MM.1S (cell line): ENCODE data around the gene RPP38.

Experiments used
- DNase-seq: peaks from one replicate; pipeline ENCODE4 v3.0.0-alpha.2; 2015
- H2AFZ ChIP-seq: fragments of 300-600 bp; sonication (generic); 2 replicates; pipeline ENCODE4 v1.6.0; 2016; ENCODE audit warnings: antibody characterized with exemption, low read length
- H3F3A ChIP-seq: fragments of 300-600 bp; sonication (generic); 2 replicates; pipeline ENCODE4 v1.6.1; 2016; ENCODE audit warnings: mild to moderate bottlenecking, antibody characterized with exemption, low read length, moderate library complexity, mixed read lengths; ENCODE audit not compliant: insufficient read depth
- H3K27ac ChIP-seq: fragments of 300-600 bp; sonication (generic); 2 replicates; pipeline ENCODE4 v1.5.1; 2016; ENCODE audit warnings: mild to moderate bottlenecking, low read length
- H3K27me3 ChIP-seq: fragments of 300-600 bp; sonication (generic); replicated peaks from 2 replicates; pipeline ENCODE4 v1.6.0; 2016; ENCODE audit warnings: low read length; ENCODE audit not compliant: insufficient read depth
- H3K36me3 ChIP-seq: fragments of 300-600 bp; sonication (generic); replicated peaks from 2 replicates; pipeline ENCODE4 v1.6.1; 2016; ENCODE audit warnings: mild to moderate bottlenecking, low read length, mixed read lengths; ENCODE audit not compliant: insufficient read depth
- H3K4me1 ChIP-seq: fragments of 300-600 bp; sonication (generic); 2 replicates; pipeline ENCODE4 v1.6.1; 2016; ENCODE audit warnings: low read length, mixed read lengths
- H3K4me2 ChIP-seq: fragments of 300-600 bp; sonication (generic); 2 replicates; pipeline ENCODE4 v1.6.0; 2016; ENCODE audit warnings: low read depth, low read length
- H3K4me3 ChIP-seq: fragments of 300-600 bp; sonication (generic); 2 replicates; pipeline ENCODE4 v1.5.1; 2016; ENCODE audit warnings: low read length, mixed read lengths
- H3K79me2 ChIP-seq: fragments of 300-600 bp; sonication (generic); 2 replicates; pipeline ENCODE4 v1.6.1; 2016; ENCODE audit warnings: mixed run types, low read length, mixed read lengths
- H3K9ac ChIP-seq: fragments of 300-600 bp; sonication (generic); 2 replicates; pipeline ENCODE4 v1.6.1; 2016; ENCODE audit warnings: low read length, mixed read lengths
- H3K9me2 ChIP-seq: fragments of 300-600 bp; sonication (generic); replicated peaks from 2 replicates; pipeline ENCODE4 v1.6.1; 2016; ENCODE audit warnings: mild to moderate bottlenecking, low read length, mixed read lengths; ENCODE audit not compliant: insufficient read depth
- H3K9me3 ChIP-seq: fragments of 300-600 bp; sonication (generic); replicated peaks from 2 replicates; pipeline ENCODE4 v1.6.1; 2016; ENCODE audit warnings: mild to moderate bottlenecking, low read length, mixed read lengths; ENCODE audit not compliant: insufficient read depth
- H4K20me1 ChIP-seq: fragments of 300-600 bp; sonication (generic); 2 replicates; pipeline ENCODE4 v1.6.1; 2016; ENCODE audit warnings: mild to moderate bottlenecking, low read length, moderate library complexity, mixed read lengths; ENCODE audit not compliant: insufficient read depth
- CTCF ChIP-seq: fragments of 300-600 bp; sonication (generic); IDR thresholded peaks from 2 replicates; pipeline ENCODE4 v1.5.1; 2016; ENCODE audit warnings: antibody characterized with exemption, low read length, mixed read lengths
- EZH2 ChIP-seq: fragments of 300-600 bp; sonication (generic); optimal IDR thresholded peaks from 2 replicates; pipeline ENCODE3; 2017; ENCODE audit warnings: low read depth, mild to moderate bottlenecking, antibody characterized with exemption, low read length, mixed read lengths
- EZH2phosphoT487 ChIP-seq: fragments of 300-600 bp; sonication (generic); IDR thresholded peaks from 2 replicates; pipeline ENCODE4 v1.6.1; 2018; ENCODE audit warnings: antibody characterized with exemption, low read length

Gene RPP38

GRCh38 chr10:15084502-15084922 lies 12.6 kb upstream of the RPP38 start:
- Histone ChIP-seq H3K27ac (no peak overlapping the region), H3K27me3 (no peaks in the 10 kb centered on the region), H3K4me3 (peak overlapping the region; percentile 42), H4K20me1 (no peaks in the 10 kb centered on the region), H3K9me2 (no peaks in the 10 kb centered on the region), H2AFZ (peak overlapping the region; percentile 49), H3K4me2 (peak overlapping the region; percentile 57), H3K9me3 (no peaks in the 10 kb centered on the region), H3K36me3 (no peaks in the 10 kb centered on the region), H3K9ac (no peak overlapping the region), H3K79me2 (no peaks in the 10 kb centered on the region), H3K4me1 (no peaks in the 10 kb centered on the region), H3F3A (no peaks in the 10 kb centered on the region)
- TF ChIP-seq EZH2phosphoT487 (no peak), CTCF (no peak), EZH2 (no peak)
- peak; percentile 81 for DNase-seq

GRCh38 chr10:15088428-15089261 lies 8.5 kb upstream of the RPP38 start, which contains the start of gene ACBD7:
Gene ACBD7 (minus strand): TSS chr10:15088776. CDS start chr10:15088728, 48 bp downstream.
- H3K9me3 ChIP-seq, result no peaks in the 10 kb centered on the region
- H3K27me3 ChIP-seq, result peaks cover 15% of the 10 kb centered on the region; the same call in 1 of the 2 replicates
- peak within 1 kb of the TSS; percentile 79 for H3K4me2 ChIP-seq
- peak within 1 kb of the TSS; percentile 87 for H2AFZ ChIP-seq
- TF ChIP-seq EZH2 (no peak), CTCF (peak; percentile 24; the same call in 1 of the 2 replicates)
- H3K9ac ChIP-seq, result no peak within 1 kb of the TSS
- peak; percentile 85 for DNase-seq
- H3K4me1 ChIP-seq, result no peaks in the 10 kb centered on the region
- no peaks in the 10 kb centered on the region for H3K79me2 ChIP-seq
- H3K27ac ChIP-seq, result no peak within 1 kb of the TSS
- peak within 1 kb of the TSS; percentile 79 for H3K4me3 ChIP-seq
- H4K20me1 ChIP-seq, result no peaks in the 10 kb centered on the region
- H3K9me2 ChIP-seq, result no peaks in the 10 kb centered on the region
- no peaks in the 10 kb centered on the region for H3F3A ChIP-seq
- no peaks in the 10 kb centered on the region for H3K36me3 ChIP-seq

GRCh38 chr10:15091418-15091817 lies 5.7 kb upstream of the RPP38 start:
- H3K36me3 ChIP-seq, result no peaks in the 10 kb centered on the region
- H3K27me3 ChIP-seq, result peaks cover 15% of the 10 kb centered on the region; the same call in 1 of the 2 replicates
- H3K4me1 ChIP-seq, result peaks cover 1% of the 10 kb centered on the region; the same call in 1 of the 2 replicates
- no peak overlapping the region for H3K27ac ChIP-seq
- H3K4me3 ChIP-seq, result no peak overlapping the region
- no peak overlapping the region for H3K9ac ChIP-seq
- H3F3A ChIP-seq, result no peaks in the 10 kb centered on the region; the same call in 1 of the 2 replicates
- no peaks in the 10 kb centered on the region for H3K9me3 ChIP-seq
- no peaks in the 10 kb centered on the region for H3K9me2 ChIP-seq
- no peak for DNase-seq
- no peak overlapping the region for H3K4me2 ChIP-seq
- no peaks in the 10 kb centered on the region for H4K20me1 ChIP-seq
- TF ChIP-seq EZH2phosphoT487, result no peak
- TF ChIP-seq EZH2, result no peak
- TF ChIP-seq CTCF, result no peak
- no peak overlapping the region for H2AFZ ChIP-seq
- no peaks in the 10 kb centered on the region for H3K79me2 ChIP-seq
